Activated gamma-delta T cell treated with anti-CD3 and anti-CD28 coated beads, Interleukin-2, amount 50 U/mL, for 16 hours (primary cell): ENCODE data around the gene ABR.

Experiments used
- DNase-seq: peaks from one replicate; pipeline ENCODE4 v3.0.0-alpha.2; 2020; ENCODE audit warnings: low read depth

Gene ABR

DNA sequence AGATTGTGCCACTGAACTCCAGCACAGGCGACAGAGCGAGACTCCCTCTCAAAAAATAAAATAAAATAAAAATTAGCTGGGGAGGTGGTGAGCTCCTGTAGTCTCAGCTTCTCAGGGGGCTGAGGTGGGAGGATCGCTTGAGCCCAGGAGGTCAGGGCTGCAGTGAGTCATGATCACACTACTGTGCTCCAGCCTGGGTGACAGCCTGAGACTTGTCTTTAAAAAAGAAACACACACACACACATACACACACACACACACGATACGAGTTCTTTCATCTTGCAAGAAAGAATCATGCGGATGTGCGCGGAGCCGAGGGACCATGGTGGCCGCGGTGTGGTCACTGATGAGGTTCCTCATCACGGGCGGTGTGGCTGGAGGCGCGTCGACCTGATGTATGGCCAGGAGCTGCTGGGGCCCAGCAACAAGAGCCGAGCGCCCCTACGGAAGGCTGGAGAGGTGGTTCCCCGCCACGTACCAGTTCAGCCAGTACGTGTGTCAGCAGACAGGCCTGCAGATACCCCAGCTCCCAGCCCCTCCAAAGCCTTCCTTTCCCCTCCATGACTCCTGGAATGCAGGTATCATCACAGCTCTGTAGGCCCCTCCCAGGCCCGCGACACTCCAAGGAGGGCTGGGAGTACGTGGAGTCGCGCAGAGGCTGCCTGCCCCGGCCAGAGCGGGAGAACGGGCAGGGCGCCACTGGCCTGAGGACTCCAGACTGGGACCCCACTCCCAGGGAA, 220.9 kb downstream of the ABR start:
- no peak for DNase-seq

DNA sequence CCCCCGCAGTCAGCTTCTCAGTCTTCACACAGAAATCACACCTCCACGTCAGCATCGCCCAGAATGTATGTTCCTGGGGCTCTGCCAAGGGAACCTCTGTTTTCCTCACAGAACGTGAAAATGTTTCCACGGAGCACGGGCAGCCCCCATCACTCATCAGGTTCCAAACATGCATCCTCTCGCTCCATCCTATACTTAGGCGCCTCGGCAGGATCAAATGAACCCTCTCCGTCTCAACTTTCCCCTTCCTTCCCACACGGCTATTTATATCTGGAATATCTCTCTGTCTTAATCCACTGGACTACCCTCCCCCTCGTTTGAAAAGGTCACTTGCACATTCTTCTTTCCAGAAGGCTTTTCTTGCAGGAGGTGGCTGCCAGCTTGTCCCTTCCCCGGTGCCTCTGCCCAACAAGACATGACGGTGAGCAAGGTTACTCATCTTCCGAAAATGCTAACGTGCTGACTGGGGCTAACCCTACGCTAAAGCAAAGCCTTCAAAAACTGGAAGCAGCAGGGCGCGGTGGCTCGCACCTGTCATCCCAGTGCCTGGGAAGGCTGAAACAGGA, 221.8 kb downstream of the ABR start:
- no peak for DNase-seq

DNA sequence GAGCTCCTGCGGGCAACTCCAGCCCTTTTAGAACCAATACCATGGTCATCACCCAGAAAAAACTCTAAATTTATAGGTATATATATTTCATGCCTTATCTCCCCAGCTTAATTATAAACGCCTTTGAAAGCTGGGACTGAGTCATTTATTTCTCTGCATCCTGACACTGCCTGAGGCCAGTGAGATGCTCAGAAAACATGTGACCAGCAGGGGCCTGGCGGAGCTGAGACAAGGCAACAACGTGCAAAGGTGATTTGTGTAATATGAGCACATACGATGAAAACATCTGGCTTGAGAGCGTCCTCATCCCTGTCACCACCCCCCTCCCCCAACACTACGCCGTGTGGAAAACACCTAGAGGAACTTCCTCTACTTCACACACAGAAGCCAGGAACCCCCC, 222.9 kb downstream of the ABR start:
- no peak for DNase-seq

DNA sequence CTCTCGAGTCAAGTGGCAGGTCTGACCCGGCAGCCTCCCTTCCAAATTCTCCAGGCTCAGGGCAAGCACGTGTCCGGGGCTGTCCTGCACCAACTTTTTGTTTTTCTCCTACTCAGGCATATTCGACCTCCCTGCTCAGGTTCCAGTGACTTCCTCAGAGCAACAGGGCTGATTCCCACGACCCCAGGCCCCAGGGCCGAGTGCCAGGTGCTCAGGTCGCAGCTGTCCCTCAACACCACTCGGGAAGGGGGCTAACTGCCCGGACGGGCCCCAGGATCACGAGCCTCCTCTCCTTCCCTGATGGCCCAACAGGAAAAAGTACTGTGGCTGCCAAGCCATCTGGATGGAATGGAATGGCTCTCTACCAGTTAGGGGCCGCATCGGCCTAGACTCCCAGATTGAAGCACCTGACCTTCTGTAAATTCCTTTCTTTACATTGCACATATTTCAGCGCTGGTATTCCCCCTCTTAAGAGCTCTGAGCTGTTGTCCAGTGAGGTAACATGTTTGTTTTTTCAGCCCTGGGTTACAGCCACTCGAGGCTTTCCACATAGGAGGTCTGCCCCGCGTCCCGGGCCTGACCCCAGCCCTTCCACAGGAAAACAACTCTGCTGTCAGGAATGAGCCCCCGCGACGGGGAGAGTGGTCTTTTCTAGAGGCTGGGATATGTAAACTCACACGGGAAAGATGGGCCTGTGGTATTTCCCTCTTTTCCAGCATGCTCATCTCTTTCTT, 225.2 kb downstream of the ABR start:
- no peak for DNase-seq

DNA sequence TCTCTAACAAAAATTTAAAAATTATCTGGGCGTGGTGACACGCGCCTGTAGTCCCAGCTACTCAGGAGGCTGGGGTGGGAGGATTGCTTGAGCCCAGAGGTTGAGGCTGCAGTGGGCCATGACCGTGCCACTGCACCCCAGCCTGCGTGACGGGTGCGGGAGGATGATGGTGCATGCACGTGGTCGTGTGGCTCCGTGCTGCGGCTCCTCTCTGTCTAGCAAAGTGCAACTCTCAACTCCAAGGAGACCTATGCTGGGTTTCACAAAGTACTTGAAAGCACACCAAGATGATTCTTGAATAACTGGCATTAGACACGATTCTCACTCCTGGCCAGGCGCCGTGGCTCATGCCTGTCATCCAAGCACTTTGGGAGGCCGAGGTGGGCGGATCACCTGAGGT, 226.0 kb downstream of the ABR start:
- DNase-seq: no peak
